HG02970 (cell line): Measurements from ENCODE around the gene DCAF12L1.

Experiments
- ATAC-seq: cut with Tn5 transposase; IDR thresholded peaks from one replicate; pipeline ENCODE4 v1.9.1; 2021; ENCODE audit warnings: mild to moderate bottlenecking, moderate library complexity, moderate number of reproducible peaks; ENCODE audit not compliant: unreplicated experiment, low FRiP score

Gene DCAF12L1

GRCh38 chrX:126552313-126553022 is at the start of gene DCAF12L1:
Gene DCAF12L1, minus strand, starts transcription at chrX:126552814. Its CDS starts 206 bp downstream, at chrX:126552608.
- no peak for ATAC-seq

DNA sequence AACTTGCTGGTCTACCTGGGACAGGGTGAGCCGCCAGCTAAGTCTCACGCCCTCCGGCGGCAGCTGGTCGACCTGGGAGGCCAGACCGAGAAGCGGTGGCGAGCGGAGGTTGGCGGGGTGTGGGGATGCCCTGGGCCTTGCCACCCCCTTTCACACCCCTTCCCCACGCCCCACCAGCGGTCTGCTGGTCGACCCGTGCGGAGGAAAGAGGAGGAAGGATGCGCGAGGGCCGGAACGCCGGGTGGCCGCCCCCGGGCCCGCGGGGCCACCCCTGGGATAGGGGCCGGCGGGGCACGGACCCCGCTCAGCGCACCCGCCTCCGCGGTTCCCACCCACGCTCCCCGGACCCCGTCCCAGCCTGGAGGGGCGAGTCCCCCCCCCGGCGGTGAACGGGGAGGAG is 28.3 kb upstream of the DCAF12L1 start:
- no peak for ATAC-seq

DNA sequence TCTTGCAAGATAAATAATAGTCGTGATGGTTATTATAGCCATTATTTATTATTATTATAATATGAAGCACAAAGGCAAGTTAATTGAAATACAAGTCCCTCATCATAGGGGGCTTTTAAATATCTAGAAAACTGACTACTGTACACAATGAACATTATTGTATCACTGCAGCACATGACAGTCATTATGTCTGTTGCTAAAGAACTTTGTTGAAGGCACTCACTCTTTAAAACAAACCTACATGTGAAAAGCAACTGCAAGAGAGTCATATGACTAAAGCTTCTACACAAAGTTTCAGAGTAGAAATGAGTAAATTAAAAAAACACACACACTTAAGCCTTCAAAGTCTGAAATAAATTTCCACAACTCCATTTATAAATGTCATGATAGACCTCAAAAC is 23.3 kb upstream of the DCAF12L1 start:
- no peak for ATAC-seq

DNA sequence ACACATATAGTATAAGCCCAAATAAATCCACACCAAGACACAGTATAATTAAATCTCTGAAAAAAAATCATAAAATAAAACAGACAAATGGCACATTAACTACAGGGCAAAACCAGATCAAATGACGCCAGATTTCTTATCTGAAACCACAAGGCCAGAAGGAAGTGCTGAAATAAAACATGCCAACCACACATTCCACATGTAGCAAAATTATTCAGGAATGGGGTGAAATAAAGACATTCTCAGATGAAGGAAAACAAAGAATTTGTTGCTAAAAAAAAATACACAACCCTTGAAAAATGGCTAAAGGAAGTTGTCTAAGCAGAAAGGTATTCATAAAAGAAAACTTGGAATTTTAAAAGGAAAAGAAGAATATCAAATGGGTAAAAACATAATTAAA is 4.5 kb upstream of the DCAF12L1 start:
- ATAC-seq: no peak

- ATAC-seq: no peak
These were observed 795 bp downstream of the DCAF12L1 start for GRCh38 chrX:126551725-126552312.

DNA sequence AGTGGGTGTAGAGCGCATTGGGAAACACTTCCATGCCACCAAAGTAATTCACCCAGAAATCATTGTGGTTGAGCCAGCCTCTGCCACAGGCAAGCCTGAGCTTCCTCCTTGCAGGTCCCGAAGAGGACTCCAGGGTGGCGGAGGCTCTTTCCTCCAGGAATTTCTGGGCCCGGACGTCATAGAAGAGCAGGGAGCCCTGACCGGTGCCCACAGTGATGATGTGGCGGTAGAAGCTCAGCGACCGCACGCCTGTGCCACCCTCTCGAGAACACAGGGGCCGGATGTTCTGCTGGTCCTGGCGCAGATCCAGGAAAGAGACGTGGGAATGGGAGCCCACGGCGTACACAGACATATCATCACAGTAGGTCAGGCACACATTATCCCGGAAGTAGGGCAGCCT is 1.3 kb downstream of the DCAF12L1 start:
- ATAC-seq: no peak

DNA sequence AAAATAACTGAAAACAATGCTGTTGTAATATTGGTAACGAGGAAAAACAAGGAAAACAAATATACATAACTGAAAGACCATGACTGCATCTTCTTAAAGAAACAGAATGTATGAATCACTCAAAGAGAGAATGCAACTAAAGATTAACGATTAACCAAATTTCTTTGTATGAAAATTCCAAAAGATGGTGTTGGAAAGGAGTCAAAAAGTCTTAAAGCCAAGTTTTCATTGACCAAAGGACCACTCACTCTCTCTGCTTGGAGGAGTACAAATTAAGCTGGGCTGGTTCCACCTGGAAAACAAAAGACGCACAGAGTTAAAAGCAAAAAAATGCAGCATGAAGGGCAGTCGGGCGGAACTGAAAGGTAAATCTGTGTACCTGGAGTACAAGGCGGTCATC is 1.8 kb downstream of the DCAF12L1 start:
- ATAC-seq: no peak

DNA sequence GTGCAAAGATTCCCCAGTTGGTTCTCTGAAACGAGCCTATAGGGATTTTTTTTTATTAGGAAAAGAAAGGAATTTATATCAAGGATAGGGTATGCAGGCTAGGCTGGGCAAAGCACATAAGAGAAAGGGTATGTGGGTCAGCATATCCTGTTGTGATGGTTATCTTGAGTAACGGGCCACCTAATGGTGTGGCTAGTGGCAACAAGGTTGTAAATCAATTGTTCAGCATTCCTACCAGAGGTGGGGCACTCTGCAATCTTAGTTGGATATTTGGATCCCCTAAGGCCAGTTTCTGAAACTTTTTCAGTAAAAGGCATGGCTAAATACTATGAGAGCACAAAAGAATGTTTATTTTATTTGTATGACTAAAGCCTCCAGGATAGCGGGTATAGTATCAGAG is 42.7 kb downstream of the DCAF12L1 start:
- ATAC-seq: no peak
